Measurements from ENCODE around the gene LGR4.

- TF ChIP-seq PKNOX1 (IDR thresholded peaks at IDR 0.05) (no peak), ETS1 (conservative IDR thresholded peaks at IDR 0.05; ENCODE audit: control insufficient read depth, low read depth, low read length) (no peak), CTCF (IDR thresholded peaks at IDR 0.05 in 2 of 3, conservative IDR thresholded peaks at IDR 0.05 in 1 of 3; ENCODE audit: insufficient read depth in 2 of 3, low read depth in 1 of 3, low read length in 3 of 3) (no peak)
These were observed 18.9 kb downstream of the LGR4 start for GRCh38 chr11:27453701-27454100.
